ENCODE measurements around the gene YKT6. TPM values are rescaled to one million over a fixed set of nuclear protein-coding genes. Genes with fewer than 3 reads are reported as not detected.
A peak's percentile ranks its signal among the peaks of the same experiment; 100 is the strongest.

The YKT6 gene
- total RNA-seq, 1 experiment from 2014 or later = 142 TPM

- TF ChIP-seq, protein P1, sequence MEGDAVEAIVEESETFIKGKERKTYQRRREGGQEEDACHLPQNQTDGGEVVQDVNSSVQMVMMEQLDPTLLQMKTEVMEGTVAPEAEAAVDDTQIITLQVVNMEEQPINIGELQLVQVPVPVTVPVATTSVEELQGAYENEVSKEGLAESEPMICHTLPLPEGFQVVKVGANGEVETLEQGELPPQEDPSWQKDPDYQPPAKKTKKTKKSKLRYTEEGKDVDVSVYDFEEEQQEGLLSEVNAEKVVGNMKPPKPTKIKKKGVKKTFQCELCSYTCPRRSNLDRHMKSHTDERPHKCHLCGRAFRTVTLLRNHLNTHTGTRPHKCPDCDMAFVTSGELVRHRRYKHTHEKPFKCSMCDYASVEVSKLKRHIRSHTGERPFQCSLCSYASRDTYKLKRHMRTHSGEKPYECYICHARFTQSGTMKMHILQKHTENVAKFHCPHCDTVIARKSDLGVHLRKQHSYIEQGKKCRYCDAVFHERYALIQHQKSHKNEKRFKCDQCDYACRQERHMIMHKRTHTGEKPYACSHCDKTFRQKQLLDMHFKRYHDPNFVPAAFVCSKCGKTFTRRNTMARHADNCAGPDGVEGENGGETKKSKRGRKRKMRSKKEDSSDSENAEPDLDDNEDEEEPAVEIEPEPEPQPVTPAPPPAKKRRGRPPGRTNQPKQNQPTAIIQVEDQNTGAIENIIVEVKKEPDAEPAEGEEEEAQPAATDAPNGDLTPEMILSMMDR (conservative IDR thresholded peaks at IDR 0.05) = no peak
- no peak for TF ChIP-seq EZH2 (IDR thresholded peaks at IDR 0.05; ENCODE audit: low read depth)
- peaks cover 13% of the 10 kb centered on the region; the same call in 1 of the 2 replicates for H3F3A ChIP-seq (ENCODE audit: insufficient read depth, low read depth)
- H3K36me3 ChIP-seq (ENCODE audit: low read depth) = peaks cover 36% of the 10 kb centered on the region
- no peaks in the 10 kb centered on the region for H3K27me3 ChIP-seq (ENCODE audit: insufficient read depth, low read depth)
- H3K9me3 ChIP-seq (ENCODE audit: insufficient read depth, low read depth) = no peaks in the 10 kb centered on the region
- H3K4me2 ChIP-seq = no peak overlapping the region
- ChIA-PET POLR2A (ENCODE audit: unreplicated experiment) (interaction anchor here (0.7 to 0.8 kb wide), 2 partner anchors 35 to 85 kb away, joined by 4 to 7 read pairs; no protein-coding TSS in a partner anchor), CTCF (interaction anchor here (0.6 to 0.7 kb wide), 2 partner anchors 81 to 799 kb away, joined by 3 to 9 read pairs; no protein-coding TSS in a partner anchor)
- H3K9me2 ChIP-seq (ENCODE audit: insufficient read depth) = no peaks in the 10 kb centered on the region
- no peak overlapping the region for H2AFZ ChIP-seq
- no peak overlapping the region for H3K4me3 ChIP-seq
- H3K79me2 ChIP-seq (ENCODE audit: low read depth) = no peaks in the 10 kb centered on the region
- intact Hi-C loops (cut with micrococcal nuclease; ENCODE audit: unreplicated experiment) = loop anchor here (5.0 kb wide), 1 partner anchor 265 kb away; no protein-coding TSS in a partner anchor
- no peaks in the 10 kb centered on the region for H3K4me1 ChIP-seq (replicated peaks; ENCODE audit: insufficient read depth)
- DNase-seq = no peak
- no peaks in the 10 kb centered on the region; the same call in 1 of the 2 replicates for H4K20me1 ChIP-seq (ENCODE audit: insufficient read depth)
- H3K27ac ChIP-seq = no peak overlapping the region
- BruUV-seq (replicated peaks) = no TSS peak
These were observed 11.9 kb downstream of the YKT6 start for GRCh38 chr7:44212581-44213184.

- H3K27ac ChIP-seq = no peak overlapping the region
- BruUV-seq (replicated peaks) = no TSS peak
- peaks cover 13% of the 10 kb centered on the region; the same call in 1 of the 2 replicates for H3F3A ChIP-seq (ENCODE audit: insufficient read depth, low read depth)
- no peaks in the 10 kb centered on the region for H3K9me2 ChIP-seq (ENCODE audit: insufficient read depth)
- intact Hi-C loops (cut with micrococcal nuclease; ENCODE audit: unreplicated experiment) = loop anchor here (5.0 kb wide), 1 partner anchor 264 kb away; no protein-coding TSS in a partner anchor
- no peaks in the 10 kb centered on the region for H3K79me2 ChIP-seq (ENCODE audit: low read depth)
- no peaks in the 10 kb centered on the region for H3K9me3 ChIP-seq (ENCODE audit: insufficient read depth, low read depth)
- H3K36me3 ChIP-seq (ENCODE audit: low read depth) = peaks cover 33% of the 10 kb centered on the region
- H3K4me1 ChIP-seq (replicated peaks; ENCODE audit: insufficient read depth) = no peaks in the 10 kb centered on the region
- ChIA-PET POLR2A (ENCODE audit: unreplicated experiment) (no interaction called here), CTCF (interaction anchor here (0.7 kb wide), 1 partner anchor 82 kb away, joined by 3 read pairs; no protein-coding TSS in a partner anchor)
- H3K4me2 ChIP-seq = no peak overlapping the region
- no peak overlapping the region for H2AFZ ChIP-seq
- no peaks in the 10 kb centered on the region for H3K27me3 ChIP-seq (ENCODE audit: insufficient read depth, low read depth)
- DNase-seq = no peak
- TF ChIP-seq, protein P1 (conservative IDR thresholded peaks at IDR 0.05) = no peak
- no peak for TF ChIP-seq EZH2 (IDR thresholded peaks at IDR 0.05; ENCODE audit: low read depth)
- no peaks in the 10 kb centered on the region; the same call in 1 of the 2 replicates for H4K20me1 ChIP-seq (ENCODE audit: insufficient read depth)
- H3K4me3 ChIP-seq = no peak overlapping the region
These were observed 12.6 kb downstream of the YKT6 start for GRCh38 chr7:44213206-44213876.

DNA sequence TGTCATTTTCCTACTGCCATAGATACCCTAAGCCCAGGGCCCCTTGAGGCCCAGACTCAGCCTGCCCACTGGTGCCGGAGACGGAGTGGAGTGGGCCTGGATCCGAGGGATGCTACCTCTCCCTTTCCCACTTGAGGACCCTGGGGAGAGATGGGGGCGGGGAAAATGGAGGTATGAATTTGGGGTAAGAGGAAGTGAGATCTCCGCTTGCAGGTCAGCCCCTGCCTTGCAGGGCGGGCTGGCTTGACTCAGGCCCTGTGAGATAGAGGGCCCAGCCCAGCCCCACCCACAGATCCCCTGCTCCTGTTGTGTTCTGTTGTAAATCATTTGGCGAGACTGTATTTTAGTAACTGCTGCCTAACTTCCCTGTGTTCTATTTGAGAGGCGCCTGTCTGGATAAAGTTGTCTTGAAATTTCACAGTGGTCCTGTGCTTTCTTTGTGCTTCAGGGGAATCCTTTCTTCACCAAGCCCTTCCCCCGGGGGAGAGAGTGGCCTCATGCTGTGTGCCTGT, 13.2 kb downstream of the YKT6 start:
- Histone ChIP-seq H3K27ac (no peak overlapping the region), H3K27me3 (ENCODE audit: insufficient read depth, low read depth) (no peaks in the 10 kb centered on the region), H3K4me3 (no peak overlapping the region), H3F3A (ENCODE audit: insufficient read depth, low read depth) (peaks cover 13% of the 10 kb centered on the region; the same call in 1 of the 2 replicates), H3K9me3 (ENCODE audit: insufficient read depth, low read depth) (no peaks in the 10 kb centered on the region), H2AFZ (no peak overlapping the region), H3K79me2 (ENCODE audit: low read depth) (no peaks in the 10 kb centered on the region), H3K36me3 (ENCODE audit: low read depth) (peaks cover 27% of the 10 kb centered on the region), H3K9me2 (ENCODE audit: insufficient read depth) (no peaks in the 10 kb centered on the region), H4K20me1 (ENCODE audit: insufficient read depth) (no peaks in the 10 kb centered on the region; the same call in 1 of the 2 replicates), H3K4me1 (replicated peaks; ENCODE audit: insufficient read depth) (no peaks in the 10 kb centered on the region), H3K4me2 (no peak overlapping the region)
- intact Hi-C loops (cut with micrococcal nuclease; ENCODE audit: unreplicated experiment) = loop anchor here (5.0 kb wide), 1 partner anchor 263 kb away; no protein-coding TSS in a partner anchor
- BruUV-seq (replicated peaks) = TSS peak; percentile 10
- ChIA-PET CTCF (interaction anchor here (1.0 to 1.2 kb wide), 2 partner anchors 83 to 194 kb away, joined by 4 to 7 read pairs; no protein-coding TSS in a partner anchor), POLR2A (ENCODE audit: unreplicated experiment) (interaction anchor here (0.7 kb wide), 1 partner anchor 90 kb away, joined by 3 read pairs; no protein-coding TSS in a partner anchor)
- TF ChIP-seq, protein P1 (conservative IDR thresholded peaks at IDR 0.05) = no peak
- no peak for TF ChIP-seq EZH2 (IDR thresholded peaks at IDR 0.05; ENCODE audit: low read depth)
- DNase-seq = no peak

Data from PC-9 (cell line).